HepG2 (cell line): ENCODE data around the gene POLR3F. TPM values are rescaled to one million over a fixed set of nuclear protein-coding genes. Genes with fewer than 3 reads are reported as not detected.

Experiments used
- ATAC-seq: fragments of 200-7000 bp; cut with Tn5 transposase; 3 replicates; pipeline ENCODE4 v1.9.1; 2020; ENCODE audit warnings: mild to moderate bottlenecking, moderate library complexity
- BruUV-seq: library from RNA; stranded (reverse); fragments of 400-500 nt; replicated peaks from 2 replicates; lab custom pipeline; 2021; lab: Mats Ljungman, UMichigan
- CTCF ChIA-PET: fragments of 300-600 bp; formaldehyde crosslinking; extraction: SDS; loops from one replicate; lab custom pipeline; 2021; ENCODE audit warnings: low total read pairs, inconsistent platforms, low intra/inter-chr PET ratio; lab: Yijun Ruan, JAX
- POLR2A ChIA-PET: fragments of 350-600 bp; sonication (Branson Sonifier 250); formaldehyde crosslinking; loops from one replicate; lab custom pipeline; 2020; ENCODE audit warnings: antibody characterized with exemption, inconsistent platforms; lab: Yijun Ruan, JAX
- DNase-seq: peaks from one replicate; pipeline ENCODE4 v3.0.0-alpha.2; 2015; ENCODE audit warnings: low spot score
- FAIRE-seq: peaks from 3 replicates; lab custom pipeline; 2011; peaks lifted over from hg19 to GRCh38; lab: Jason Lieb, UNC
- H2AFZ ChIP-seq: one replicate; pipeline ENCODE4 v1.6.1; 2011; ENCODE audit warnings: low read length, inconsistent platforms
- H3K27ac ChIP-seq: fragments of 300-600 bp; 3 replicates; pipeline ENCODE4 v1.8.0; 2011; ENCODE audit warnings: mixed run types, mild to moderate bottlenecking, mixed read lengths, low read length, inconsistent platforms; ENCODE audit not compliant: insufficient read depth; ENCODE audit errors: extremely low read length
- H3K27me3 ChIP-seq, 2 experiments: fragments of 200-600 bp in 1 of 2; 2 replicates in 1 of 2; 3 replicates in 1 of 2; pipeline versions ENCODE4 v1.6.0 to v1.8.0; 2011; ENCODE audit warnings: low read length in 2 of 2, mild to moderate bottlenecking in 2 of 2, moderate library complexity in 2 of 2, inconsistent platforms in 1 of 2; ENCODE audit not compliant: insufficient read depth in 2 of 2, control insufficient read depth in 1 of 2
- H3K36me3 ChIP-seq, 2 experiments: fragments of 200-600 bp in 1 of 2; replicated peaks in 1 of 2; 2 replicates in 1 of 2; 3 replicates in 1 of 2; pipeline versions ENCODE4 v1.5.1 to v1.8.0; 2011; ENCODE audit warnings: low read length in 2 of 2, inconsistent platforms in 1 of 2; ENCODE audit not compliant: insufficient read depth in 2 of 2, control insufficient read depth in 1 of 2
- H3K4me1 ChIP-seq: 2 replicates; pipeline ENCODE4 v1.5.1; 2012; ENCODE audit warnings: low read length, inconsistent platforms; ENCODE audit not compliant: insufficient read depth
- H3K4me2 ChIP-seq: 2 replicates; pipeline ENCODE4 v1.6.0; 2011; ENCODE audit warnings: low read depth, low read length, inconsistent platforms
- H3K4me3 ChIP-seq, 3 experiments: fragments of 200-600 bp in 1 of 3; sonication (generic), shearing (Covaris generic) in 1 of 3; replicated peaks in 1 of 3; 2 replicates each; pipeline ENCODE4 v1.5.1; 2011 to 2016; ENCODE audit warnings: low read length in 3 of 3, inconsistent platforms in 2 of 3, low read depth in 2 of 3, mild to moderate bottlenecking in 2 of 3, control low read depth in 1 of 3, mixed read lengths in 1 of 3; ENCODE audit not compliant: insufficient read depth in 1 of 3
- H3K79me2 ChIP-seq: one replicate; pipeline ENCODE4 v1.6.1; 2011; ENCODE audit warnings: low read length, inconsistent platforms; ENCODE audit not compliant: insufficient read depth
- H3K9ac ChIP-seq: 2 replicates; pipeline ENCODE4 v1.6.0; 2011; ENCODE audit warnings: mild to moderate bottlenecking, low read depth, low read length, inconsistent platforms; ENCODE audit not compliant: insufficient read depth
- H3K9me3 ChIP-seq: 2 replicates; pipeline ENCODE4 v1.5.1; 2012; ENCODE audit warnings: mild to moderate bottlenecking, low read length
- H4K20me1 ChIP-seq: 2 replicates; pipeline ENCODE4 v1.6.0; 2011; ENCODE audit warnings: inconsistent platforms, mild to moderate bottlenecking, low read length, moderate library complexity; ENCODE audit not compliant: insufficient read depth
- ETV5 ChIP-seq: IDR thresholded peaks from 2 replicates; pipeline ENCODE4 v1.6.1; 2018; ENCODE audit warnings: missing biosample characterization, missing genetic modification reagents, inconsistent platforms, borderline replicate concordance
- GMEB2 ChIP-seq: IDR thresholded peaks from 2 replicates; pipeline ENCODE4 v1.6.1; 2016; ENCODE audit warnings: missing biosample characterization, missing genetic modification reagents, low read depth
- HDAC2 ChIP-seq: sonication (generic); formaldehyde crosslinking; IDR thresholded peaks from 2 replicates; pipeline ENCODE4 v1.4.0; 2020; ENCODE audit warnings: missing genetic modification reagents
- HOXA9 ChIP-seq: sonication (generic); formaldehyde crosslinking; IDR thresholded peaks from 2 replicates; pipeline ENCODE4 v1.8.1; 2022; ENCODE audit warnings: missing genetic modification reagents, mild to moderate bottlenecking, moderate library complexity, borderline replicate concordance
- MZF1 ChIP-seq: sonication (generic); formaldehyde crosslinking; IDR thresholded peaks from 2 replicates; pipeline ENCODE4 v1.8.1; 2023; ENCODE audit warnings: mild to moderate bottlenecking, missing genetic modification reagents, borderline replicate concordance
- NONO ChIP-seq, 2 experiments: fragments of 450-650 bp in 1 of 2; sonication (generic) in 1 of 2; formaldehyde crosslinking in 1 of 2; IDR thresholded peaks in 1 of 2; conservative IDR thresholded peaks in 1 of 2; 2 replicates each; pipeline versions ENCODE4 v1.6.1 to v1.8.0; 2017 to 2022; ENCODE audit warnings: mild to moderate bottlenecking in 1 of 2, missing genetic modification reagents in 1 of 2, moderate library complexity in 1 of 2
- PATZ1 ChIP-seq: sonication (generic); formaldehyde crosslinking; IDR thresholded peaks from 2 replicates; pipeline ENCODE4 v1.4.0; 2020; ENCODE audit warnings: missing genetic modification reagents
- POGZ ChIP-seq: sonication (generic); formaldehyde crosslinking; IDR thresholded peaks from 2 replicates; pipeline ENCODE4 v1.4.0; 2020; ENCODE audit warnings: mild to moderate bottlenecking, missing genetic modification reagents
- RBM22 ChIP-seq: fragments of 200-400 bp; formaldehyde crosslinking; optimal IDR thresholded peaks from 2 replicates; pipeline ENCODE3; 2017; ENCODE audit warnings: mild to moderate bottlenecking, low read length, moderate library complexity
- XRCC5 ChIP-seq: fragments of 200-400 bp; formaldehyde crosslinking; optimal IDR thresholded peaks from 2 replicates; pipeline ENCODE3; 2017; ENCODE audit warnings: mild to moderate bottlenecking, low read length
- ZFP62 ChIP-seq: sonication (generic); formaldehyde crosslinking; IDR thresholded peaks from 2 replicates; pipeline ENCODE4 v1.4.0; 2020; ENCODE audit warnings: missing genetic modification reagents
- ZNF225 ChIP-seq: sonication (generic); formaldehyde crosslinking; IDR thresholded peaks from 2 replicates; pipeline ENCODE4 v1.4.0; 2020; ENCODE audit warnings: mild to moderate bottlenecking, missing genetic modification reagents
- ZNF567 ChIP-seq: sonication (generic); formaldehyde crosslinking; IDR thresholded peaks from 2 replicates; pipeline ENCODE4 v1.8.1; 2023; ENCODE audit warnings: mild to moderate bottlenecking, missing genetic modification reagents, borderline replicate concordance
- ZNF713 ChIP-seq: sonication (generic); formaldehyde crosslinking; IDR thresholded peaks from 2 replicates; pipeline ENCODE4 v1.4.0; 2020; ENCODE audit warnings: mild to moderate bottlenecking, missing genetic modification reagents
- WGBS: methylation state at CpG from one replicate; pipeline ENCODE4 v1.1.6; 2017; ENCODE audit warnings: low lambda C conversion rate; 5-methylcytosine and 5-hydroxymethylcytosine counted together
- in situ Hi-C: cut with HindIII; loops from 2 replicates; pipeline ENCODE4 v1.10.0; 2017; ENCODE audit warnings: low pct_unique_long_range_greater_than_20kb; ENCODE audit not compliant: extremely low pct_ligation_motif_present
- intact Hi-C: fragments of 100-400 bp; cut with micrococcal nuclease; formaldehyde crosslinking; loops from one replicate; pipeline ENCODE4 v1.10.0; 2022; ENCODE audit not compliant: unreplicated experiment
- polyA plus RNA-seq, 8 experiments: library from polyadenylated mRNA; depleted of rRNA in 3 of 8; stranded (reverse) in 7 of 8; unstranded in 1 of 8; fragments of >200 nt; fragmentation: Illumina TruSeq in 4 of 8; extraction: Trizol in 4 of 8; gene quantifications; 2 replicates each; pipeline versions ENCODE4 v1.2.1 to v1.2.3, GENCODE V29; 2011 to 2016; ENCODE audit warnings: low read depth in 4 of 8, missing spikeins in 1 of 8, mixed read lengths in 1 of 8; ENCODE audit not compliant: insufficient read depth in 1 of 8
- total RNA-seq, 5 experiments: library from RNA; depleted of rRNA; stranded (reverse); fragments of >200 nt; fragmentation: Illumina TruSeq; extraction: Trizol; gene quantifications; 2 replicates each; pipeline ENCODE4 v1.2.3, GENCODE V29; 2016; ENCODE audit warnings: low read depth in 1 of 5

The POLR3F gene
- total and polyA plus RNA-seq, 2 of the 13 experiments (the other 11 are each of a cell fraction or from before 2014, with no cell fraction given): 11.7 to 25.5 TPM

GRCh38 chr20:18527339-18527738, 60.1 kb downstream of the POLR3F start:
- ChIA-PET POLR2A (interaction anchor here (1.6 kb wide), 1 partner anchor 20 kb away, joined by 4 read pairs; the partner anchor contains the start of gene SEC23B), CTCF (no interaction called here)
- no peak for FAIRE-seq
- WGBS: 99% methylated on average over 2 of the region's 2 CpGs
- Histone ChIP-seq H3K4me2 (no peak overlapping the region), H3K79me2 (no peaks in the 10 kb centered on the region), H4K20me1 (no peaks in the 10 kb centered on the region), H3K36me3 (peaks cover 49 to 80% of the 10 kb centered on the region in 2 experiments), H3K27ac (no peak overlapping the region), H2AFZ (no peak overlapping the region), H3K9me3 (no peaks in the 10 kb centered on the region), H3K4me3 (no peak overlapping the region), H3K9ac (no peak overlapping the region), H3K27me3 (no peaks in the 10 kb centered on the region), H3K4me1 (no peaks in the 10 kb centered on the region)
- in situ Hi-C loops (no loop called here), intact Hi-C loops (no loop called here)
- no TSS peak for BruUV-seq
- TF ChIP-seq ZNF713 (CRISPR knock-in tag) (no peak), RBM22 (peak; percentile 50), ZFP62 (CRISPR knock-in tag) (no peak), NONO (IDR thresholded peaks at IDR 0.05) (no peak), NONO (CRISPR knock-in tag; conservative IDR thresholded peaks at IDR 0.05) (no peak)
- no peak for ATAC-seq
- no peak for DNase-seq

DNA sequence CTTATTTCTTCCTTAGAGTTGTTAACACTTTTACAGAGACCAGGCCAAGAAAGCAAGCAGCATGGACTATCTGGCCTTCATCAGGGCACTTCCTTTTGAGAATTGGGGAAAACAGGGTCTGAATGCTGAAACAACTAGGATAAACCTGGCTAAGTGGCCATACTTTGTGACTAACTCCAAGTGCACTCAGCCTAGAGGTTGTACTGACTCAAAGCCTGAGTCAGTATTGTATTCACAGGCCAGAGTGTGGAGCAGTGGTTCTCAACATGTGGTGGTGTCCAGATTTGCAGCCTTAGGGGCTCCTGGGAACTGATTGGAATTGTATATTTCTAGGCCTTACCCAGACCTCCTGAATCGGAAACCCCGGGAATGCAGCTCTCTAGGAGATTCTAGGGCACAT, 60.6 kb downstream of the POLR3F start:
- no TSS peak for BruUV-seq
- H3K36me3 ChIP-seq: peaks cover 54 to 85% of the 10 kb centered on the region in 2 experiments
- H3K27ac ChIP-seq: no peak overlapping the region
- intact Hi-C loops: no loop called here
- H4K20me1 ChIP-seq: no peaks in the 10 kb centered on the region
- WGBS: 96% methylated on average over 2 of the region's 2 CpGs
- POLR2A ChIA-PET: interaction anchor here (1.6 kb wide), 1 partner anchor 20 kb away, joined by 4 read pairs; the partner anchor contains the start of gene SEC23B
- in situ Hi-C loops: no loop called here
- H2AFZ ChIP-seq: no peak overlapping the region
- H3K79me2 ChIP-seq: no peaks in the 10 kb centered on the region
- H3K4me1 ChIP-seq: 0 out of 2 replicates have a peak, but pooled peaks cover 2% of the 10 kb centered on the region
- no peak overlapping the region for H3K4me2 ChIP-seq
- DNase-seq: no peak
- FAIRE-seq: no peak
- ATAC-seq: no peak; the same call in 2 of the 3 replicates
- TF ChIP-seq HOXA9 (CRISPR knock-in tag) (no peak), GMEB2 (CRISPR knock-in tag) (no peak), PATZ1 (CRISPR knock-in tag) (no peak), MZF1 (CRISPR knock-in tag) (no peak), ZNF567 (no peak), HDAC2 (CRISPR knock-in tag) (no peak), POGZ (CRISPR knock-in tag) (no peak), XRCC5 (no peak), ETV5 (CRISPR knock-in tag) (no peak), ZNF225 (no peak)
- no peak overlapping the region for H3K4me3 ChIP-seq
- H3K27me3 ChIP-seq: no peaks in the 10 kb centered on the region
- no peaks in the 10 kb centered on the region for H3K9me3 ChIP-seq
- no peak overlapping the region for H3K9ac ChIP-seq
- CTCF ChIA-PET: no interaction called here
